Stimulated activated CD4-positive, alpha-beta T cell treated with anti-CD3 and anti-CD28 coated beads, Interleukin-12 subunit alpha, Interleukin-12 subunit beta, amount 100 ng/mL, for 48 hours (primary cell): ENCODE data around the gene RYR2.
"Not testable (repeated sequence)": the region's sequence is repeated elsewhere in the genome, so short reads cannot be mapped to it uniquely, and the experiment has no call there.

Experiments
- DNase-seq, 3 donors: peaks; one replicate each; pipeline ENCODE4 v3.0.0-alpha.2; 2020; ENCODE audit warnings: low read depth in 2 of 3, low spot score in 1 of 3

RYR2 gene

DNA sequence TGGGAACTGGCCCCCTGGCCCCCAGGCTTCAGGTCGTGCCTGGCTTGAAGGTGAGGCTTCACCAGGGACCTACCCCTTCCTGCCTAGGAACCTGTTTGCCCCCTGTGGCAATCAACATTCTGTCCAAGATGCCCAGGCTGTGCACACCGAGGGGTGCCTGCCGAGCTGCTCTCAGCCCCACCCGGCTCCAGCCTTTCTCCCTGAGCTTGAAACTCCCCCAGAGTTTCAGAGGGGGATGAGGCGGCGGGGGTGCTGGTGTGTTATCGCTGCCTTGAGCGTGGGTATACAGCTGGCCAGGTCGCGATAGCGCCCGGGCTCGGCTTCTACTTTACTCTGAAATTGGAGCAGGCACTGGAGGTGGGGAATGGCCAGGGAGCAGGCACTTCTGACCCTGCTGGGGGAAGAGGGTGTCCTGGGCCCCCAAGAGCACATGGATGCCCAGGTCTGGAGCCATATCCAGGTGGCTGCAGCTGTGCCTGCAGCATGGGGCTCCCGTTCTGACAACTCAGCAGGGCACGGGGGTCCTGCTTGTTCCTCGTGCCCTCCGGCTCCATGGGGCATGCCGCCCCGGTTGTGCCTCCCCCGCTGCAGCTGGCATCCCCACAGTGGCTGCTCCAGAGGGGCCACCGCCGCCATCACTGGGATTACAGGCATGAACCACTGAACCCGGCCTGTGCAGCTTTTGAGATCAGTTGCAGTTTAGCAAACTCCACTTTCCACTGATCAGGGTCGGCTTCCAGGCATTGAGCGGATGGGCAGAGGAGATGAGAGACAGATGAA lies 29.8 kb downstream of the RYR2 start:
- no peak for DNase-seq

DNA sequence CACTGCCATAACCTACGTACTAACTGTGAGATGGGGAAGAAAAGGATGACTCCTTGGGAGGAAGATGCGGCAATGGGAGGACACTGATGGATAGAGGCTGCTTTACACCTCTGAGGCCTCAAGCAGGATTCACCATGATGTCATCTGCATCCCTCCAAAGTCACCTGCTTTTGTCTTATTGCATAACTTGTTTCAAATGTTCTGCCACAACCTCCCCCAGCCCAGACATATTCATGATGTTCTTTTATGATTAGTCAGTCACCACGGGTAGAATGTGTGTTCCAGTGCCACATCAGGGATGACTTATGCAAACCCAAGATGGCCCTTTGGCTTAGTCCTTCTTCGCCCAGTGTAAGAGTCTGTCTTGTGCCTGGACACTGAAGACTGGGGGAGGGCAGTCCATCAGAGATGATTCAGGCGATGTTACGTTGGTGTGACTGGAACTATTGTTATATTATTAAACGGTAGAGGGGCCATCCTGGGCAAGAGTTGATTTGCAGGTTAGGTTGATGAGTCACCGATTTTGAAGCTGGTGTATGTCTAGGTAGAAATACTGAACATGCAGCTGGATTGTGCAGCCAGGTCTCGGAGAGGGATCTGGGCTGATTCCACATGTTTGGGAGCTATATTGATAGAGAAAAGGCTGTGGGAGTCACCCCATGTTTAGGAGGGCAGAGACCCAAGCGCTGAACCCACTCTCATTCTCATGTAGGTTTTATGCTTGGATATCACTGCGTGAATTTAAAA lies 32.6 kb downstream of the RYR2 start:
- no peak for DNase-seq

DNA sequence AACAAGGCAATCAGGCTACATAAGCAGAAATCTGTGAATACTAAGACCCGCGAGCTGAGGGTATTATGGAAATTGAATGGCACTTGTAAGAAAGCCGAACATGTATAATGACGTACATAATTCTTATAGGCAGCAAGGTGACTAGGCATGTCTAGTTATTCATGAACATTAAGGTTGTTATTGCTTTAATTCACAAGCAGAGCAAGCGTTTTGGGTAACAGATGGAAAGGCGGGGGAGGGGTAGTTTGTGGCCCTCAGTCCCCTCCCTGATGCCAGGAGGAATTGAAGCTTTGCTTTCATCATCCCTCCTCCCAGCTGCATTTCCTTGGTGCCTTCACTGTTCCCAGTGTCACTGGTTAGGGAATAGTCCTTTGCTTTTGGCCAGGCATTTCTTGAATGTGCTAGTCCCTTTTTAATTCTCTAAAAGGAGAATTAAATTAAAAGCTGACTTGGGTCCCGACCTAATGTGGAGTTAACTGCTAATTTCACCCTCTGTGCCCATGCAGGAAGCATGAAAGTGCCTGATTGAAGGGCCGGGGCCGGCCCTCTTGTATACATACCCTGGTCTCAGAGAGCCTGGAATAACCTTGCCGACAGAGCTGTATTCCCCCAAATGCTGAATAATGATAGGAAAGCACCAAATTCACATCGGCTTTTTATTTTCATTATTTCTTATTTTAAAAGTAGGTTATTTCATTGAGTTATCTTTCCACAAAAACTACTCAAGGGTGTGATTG lies 42.5 kb downstream of the RYR2 start:
- no peak for DNase-seq

- DNase-seq: no peak
Measured at GRCh38 chr1:237091691-237092090, 49.7 kb downstream of the RYR2 start.

- DNase-seq: no peak
Measured at GRCh38 chr1:237093691-237094090, 51.7 kb downstream of the RYR2 start.

DNA sequence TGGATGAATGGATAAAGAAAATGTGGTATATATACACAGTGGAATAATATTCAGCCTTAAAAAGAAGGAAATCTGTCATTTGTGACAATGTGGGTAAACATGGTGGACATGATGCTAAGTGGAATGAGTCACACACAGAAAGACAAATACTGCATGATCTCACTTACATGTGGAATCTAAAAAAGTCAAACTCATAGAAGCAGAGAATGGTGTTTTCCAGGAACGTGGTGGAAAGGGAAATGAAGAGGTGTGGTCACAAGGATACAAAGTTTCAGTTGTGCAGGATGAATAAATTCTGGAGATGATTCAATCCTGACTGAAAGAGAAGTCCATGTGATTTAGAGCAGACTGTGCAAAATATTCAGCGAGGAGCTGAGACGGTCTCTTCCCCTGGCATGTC lies 56.6 kb downstream of the RYR2 start:
- DNase-seq: no peak

DNA sequence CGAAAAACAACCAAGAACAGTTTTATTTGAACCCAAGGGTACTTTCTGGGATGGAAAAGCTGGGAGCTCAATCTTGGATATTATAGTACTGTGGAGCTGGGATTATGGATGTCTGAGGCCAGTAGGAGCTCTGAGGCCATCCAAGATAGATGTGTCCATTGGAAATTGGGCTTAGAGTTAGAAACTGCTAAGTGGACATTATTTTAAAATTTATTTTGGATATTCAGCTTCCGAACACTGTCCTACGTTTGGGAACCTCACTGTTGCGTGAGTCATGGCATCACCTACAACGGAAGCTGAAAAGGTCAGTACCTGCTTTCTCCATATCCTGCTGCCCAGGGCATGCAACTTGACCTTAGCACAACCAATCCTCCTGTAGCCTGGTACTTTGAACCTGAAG lies 61.0 kb downstream of the RYR2 start:
- DNase-seq: no peak

DNA sequence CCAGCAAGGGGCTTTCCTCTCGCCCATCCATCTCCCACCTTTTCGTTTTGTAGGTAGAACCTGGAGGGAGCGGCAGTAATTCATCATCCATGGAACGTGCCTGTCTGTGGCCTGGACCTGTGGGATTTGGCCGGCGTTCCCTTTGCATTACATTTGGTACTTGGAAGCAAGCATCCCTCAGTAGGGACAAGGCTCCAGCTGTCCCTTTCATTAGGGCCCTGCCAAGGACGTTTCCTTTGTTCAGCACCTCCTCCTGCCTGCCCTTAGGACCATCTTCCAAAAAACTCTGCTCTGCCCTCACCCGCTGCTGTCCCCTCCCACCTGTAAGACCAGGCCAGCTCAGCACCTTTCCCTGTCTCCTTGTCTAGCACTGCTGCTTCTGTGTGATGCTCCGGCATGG lies 62.1 kb downstream of the RYR2 start:
- no peak for DNase-seq

DNA sequence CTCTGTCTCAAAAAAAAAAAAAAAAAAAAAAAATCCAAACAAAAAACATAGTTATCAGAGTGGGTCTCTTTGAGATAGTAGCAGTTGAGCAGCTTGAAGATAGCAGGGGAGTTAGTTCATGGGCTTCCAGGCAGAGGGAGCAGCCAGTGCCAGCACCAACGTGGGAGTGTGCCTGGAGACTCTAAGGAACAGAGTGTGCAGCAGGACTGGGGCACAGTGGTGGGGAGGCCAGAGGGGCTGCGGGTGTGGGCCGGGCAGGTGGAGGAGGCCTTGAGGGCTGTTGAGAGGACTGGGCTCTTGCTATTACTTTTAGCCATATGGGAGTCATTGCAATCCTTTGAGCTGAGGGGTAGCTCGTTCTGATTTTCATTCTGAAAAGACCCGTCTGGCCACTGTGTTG lies 63.8 kb downstream of the RYR2 start:
- DNase-seq: no peak

- DNase-seq: no peak
Measured at GRCh38 chr1:237108297-237109040, 66.5 kb downstream of the RYR2 start.

DNA sequence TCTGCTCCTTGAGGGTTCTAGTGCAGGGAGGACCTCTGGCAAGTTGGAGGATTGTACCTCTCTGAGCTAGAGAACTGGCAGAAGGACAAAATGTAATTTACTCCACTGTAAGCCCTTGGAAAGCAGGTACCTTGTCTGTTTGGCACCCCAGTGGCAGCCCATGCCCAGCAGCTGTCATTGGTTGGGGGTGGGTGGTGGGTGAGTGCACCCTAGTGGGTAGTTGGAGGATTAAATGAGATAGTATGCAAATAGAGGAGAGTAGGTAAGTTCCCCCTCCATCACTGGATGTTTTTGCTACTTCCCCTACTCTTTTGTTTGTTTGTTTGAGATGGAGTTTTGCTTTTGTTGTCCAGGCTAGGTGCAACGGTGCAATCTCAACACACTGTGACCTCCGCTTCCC lies 69.8 kb downstream of the RYR2 start:
- no peak for DNase-seq

- DNase-seq: no peak
Measured at GRCh38 chr1:237112663-237113062, 70.7 kb downstream of the RYR2 start.

- no peak for DNase-seq
Measured at GRCh38 chr1:237115035-237115434, 73.1 kb downstream of the RYR2 start.

DNA sequence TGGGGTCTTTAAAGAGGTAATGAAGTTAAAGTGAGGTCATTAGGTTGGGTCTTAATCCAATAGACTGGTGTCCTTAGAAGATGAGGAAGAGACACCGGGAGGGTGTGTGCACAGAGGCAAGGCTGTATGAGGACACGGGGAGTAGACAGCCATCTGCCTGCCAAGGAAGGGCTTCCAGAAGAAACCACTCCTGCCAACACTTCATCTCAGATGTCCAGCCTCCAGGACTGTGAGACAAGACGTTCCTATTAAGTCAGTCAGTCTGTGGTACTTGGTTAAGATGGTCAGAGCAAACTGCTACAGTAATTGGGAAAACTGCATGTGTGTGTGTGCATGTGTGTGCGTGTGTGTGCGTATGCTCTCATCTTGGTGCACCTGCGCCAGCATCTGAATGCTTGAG lies 77.1 kb downstream of the RYR2 start:
- no peak for DNase-seq

DNA sequence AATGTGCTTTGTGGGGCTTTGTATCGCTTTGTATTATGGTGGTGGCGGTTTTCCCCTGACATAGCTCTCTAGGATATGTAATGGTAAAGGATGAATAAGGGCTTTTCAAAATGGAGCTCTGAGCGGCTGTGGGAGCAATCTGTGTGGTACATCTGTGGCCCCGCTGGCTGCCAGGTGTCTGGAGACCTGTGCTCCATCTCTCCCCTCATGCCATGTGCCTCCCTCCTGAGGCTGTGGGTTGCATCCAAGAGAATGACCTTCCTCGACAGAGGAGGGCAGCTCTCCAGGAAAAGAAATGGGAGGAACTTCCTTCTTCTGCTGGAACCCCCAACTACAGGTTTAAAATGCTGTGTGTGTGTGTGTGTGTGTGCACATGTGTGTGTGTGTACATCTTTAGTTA lies 78.7 kb downstream of the RYR2 start:
- no peak for DNase-seq

DNA sequence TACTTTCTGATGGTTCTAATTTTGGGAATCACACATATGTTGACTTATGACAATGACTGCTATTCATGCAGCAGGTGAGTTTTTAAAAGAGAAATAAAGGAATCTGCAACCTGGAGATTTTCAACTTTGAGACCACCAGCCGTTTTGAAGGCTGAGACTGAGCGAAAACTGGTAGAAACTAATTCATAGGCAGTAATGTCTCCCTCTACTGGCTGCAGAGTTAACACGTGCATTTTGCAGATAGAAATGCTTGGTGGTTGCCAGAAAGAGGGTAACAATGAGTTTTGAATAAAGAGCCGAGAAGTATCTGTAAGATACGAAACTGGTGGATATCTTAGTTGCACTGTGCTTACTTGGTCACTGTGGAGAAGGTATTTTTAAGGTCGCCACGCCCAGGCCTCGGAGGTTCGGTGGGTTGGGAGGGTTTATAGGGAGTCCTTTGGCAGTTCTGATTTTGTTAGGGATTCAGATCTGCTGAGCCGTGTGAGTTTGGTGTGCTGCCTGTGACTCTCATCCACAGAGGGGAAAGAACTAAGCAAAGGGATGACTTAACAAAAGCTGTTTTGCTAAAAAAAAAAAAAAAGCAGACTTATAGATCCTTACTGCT lies 83.0 kb downstream of the RYR2 start:
- DNase-seq: no peak

- DNase-seq: no peak
Measured at GRCh38 chr1:237126180-237126579, 84.2 kb downstream of the RYR2 start.

DNA sequence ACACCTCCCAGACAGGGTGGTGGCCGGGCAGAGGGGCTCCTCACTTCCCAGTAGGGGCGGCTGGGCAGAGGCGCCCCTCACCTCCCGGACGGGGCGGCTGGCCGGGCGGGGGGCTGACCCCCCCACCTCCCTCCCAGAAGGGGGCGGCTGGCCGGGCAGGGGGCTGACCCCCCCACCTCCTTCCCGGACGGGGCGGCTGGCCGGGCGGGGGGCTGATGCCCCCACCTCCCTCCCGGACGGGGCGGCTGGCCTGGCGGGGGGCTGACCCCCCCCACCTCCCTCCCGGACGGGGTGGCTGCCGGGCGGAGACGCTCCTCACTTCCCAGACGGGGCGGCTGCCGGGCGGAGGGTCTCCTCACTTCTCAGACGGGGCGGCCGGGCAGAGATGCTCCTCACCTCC lies 85.3 kb downstream of the RYR2 start:
- not testable (repeated sequence) for DNase-seq

- no peak for DNase-seq
Measured at GRCh38 chr1:237133921-237134320, 91.9 kb downstream of the RYR2 start.

- no peak for DNase-seq
Measured at GRCh38 chr1:237134929-237135328, 92.9 kb downstream of the RYR2 start.

DNA sequence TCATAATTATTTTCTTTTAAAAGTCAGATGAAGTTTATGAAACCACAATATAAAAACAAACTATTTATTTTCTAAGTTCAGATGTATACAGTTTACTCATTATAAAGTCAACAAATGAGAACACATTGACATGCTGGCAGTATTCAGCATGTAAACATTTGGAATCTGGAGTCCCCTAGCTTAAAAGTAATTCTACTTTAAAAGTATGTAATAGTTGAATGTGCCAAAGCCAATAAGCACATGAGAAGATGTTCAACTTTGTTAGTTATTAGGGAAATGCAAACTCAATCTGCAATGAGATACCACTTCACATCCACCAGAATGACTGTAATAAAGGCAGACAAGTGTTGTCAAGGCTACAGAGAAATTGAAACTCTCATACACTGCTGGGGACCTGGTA lies 96.6 kb downstream of the RYR2 start:
- no peak for DNase-seq
